Upper lobe of right lung (tissue), 1 donor: Measurements from ENCODE around the gene ANKRD12. TPM values are rescaled to one million over a fixed set of nuclear protein-coding genes. Genes with fewer than 3 reads are reported as not detected.

ENCODE experiments used
- ATAC-seq: fragments of 200-7000 bp; cut with Tn5 transposase; one replicate; pipeline ENCODE4 v1.9.1; 2020; ENCODE audit warnings: mild to moderate bottlenecking, moderate library complexity
- DNase-seq: peaks from one replicate; pipeline ENCODE4 v3.0.0-alpha.2; 2020
- H3K27ac ChIP-seq: fragments of 200-600 bp; one replicate; pipeline ENCODE4 v1.8.0; 2022
- H3K27me3 ChIP-seq: fragments of 200-600 bp; one replicate; pipeline ENCODE4 v1.8.0; 2022; ENCODE audit warnings: mild to moderate bottlenecking
- H3K36me3 ChIP-seq: fragments of 200-600 bp; one replicate; pipeline ENCODE4 v1.8.0; 2022
- H3K4me1 ChIP-seq: fragments of 200-600 bp; one replicate; pipeline ENCODE4 v1.8.0; 2022
- H3K4me3 ChIP-seq: fragments of 200-600 bp; one replicate; pipeline ENCODE4 v1.8.0; 2022; ENCODE audit warnings: mild to moderate bottlenecking
- H3K9me3 ChIP-seq: fragments of 200-600 bp; one replicate; pipeline ENCODE4 v1.8.0; 2022
- intact Hi-C: fragments of 100-400 bp; cut with DNase I; formaldehyde crosslinking; loops from one replicate; pipeline ENCODE4 v1.11.0; 2022
- total RNA-seq: library from RNA; stranded (reverse); fragmentation: NEBNext Ultra II Directional; extraction: Animal tissue kit (Norgen Biotek cat#: 25700); gene quantifications from one replicate; pipeline ENCODE4 v1.2.1, GENCODE V29; 2021
- TF ChIP-seq, protein P1 (sequence below): fragments of 200-600 bp; IDR thresholded peaks from one replicate; pipeline ENCODE4 v1.8.0; 2022; ENCODE audit warnings: antibody characterized with exemption
- donor health status: DM: no; HTN: yes; CAD: no; lungs with severe emphysema.

ANKRD12 gene
- total RNA-seq, 1 donor from 2014 or later = 74.2 TPM

- no peaks in the 10 kb centered on the region for H3K9me3 ChIP-seq
- peak; percentile 81 for DNase-seq
- TF ChIP-seq, protein P1, sequence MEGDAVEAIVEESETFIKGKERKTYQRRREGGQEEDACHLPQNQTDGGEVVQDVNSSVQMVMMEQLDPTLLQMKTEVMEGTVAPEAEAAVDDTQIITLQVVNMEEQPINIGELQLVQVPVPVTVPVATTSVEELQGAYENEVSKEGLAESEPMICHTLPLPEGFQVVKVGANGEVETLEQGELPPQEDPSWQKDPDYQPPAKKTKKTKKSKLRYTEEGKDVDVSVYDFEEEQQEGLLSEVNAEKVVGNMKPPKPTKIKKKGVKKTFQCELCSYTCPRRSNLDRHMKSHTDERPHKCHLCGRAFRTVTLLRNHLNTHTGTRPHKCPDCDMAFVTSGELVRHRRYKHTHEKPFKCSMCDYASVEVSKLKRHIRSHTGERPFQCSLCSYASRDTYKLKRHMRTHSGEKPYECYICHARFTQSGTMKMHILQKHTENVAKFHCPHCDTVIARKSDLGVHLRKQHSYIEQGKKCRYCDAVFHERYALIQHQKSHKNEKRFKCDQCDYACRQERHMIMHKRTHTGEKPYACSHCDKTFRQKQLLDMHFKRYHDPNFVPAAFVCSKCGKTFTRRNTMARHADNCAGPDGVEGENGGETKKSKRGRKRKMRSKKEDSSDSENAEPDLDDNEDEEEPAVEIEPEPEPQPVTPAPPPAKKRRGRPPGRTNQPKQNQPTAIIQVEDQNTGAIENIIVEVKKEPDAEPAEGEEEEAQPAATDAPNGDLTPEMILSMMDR = peak; percentile 30
- H3K27me3 ChIP-seq = no peaks in the 10 kb centered on the region
- ATAC-seq = peak; percentile 66
- peak overlapping the region; percentile 82 for H3K27ac ChIP-seq
- intact Hi-C loops = no loop called here
- H3K36me3 ChIP-seq = no peaks in the 10 kb centered on the region
- peaks cover 6% of the 10 kb centered on the region for H3K4me1 ChIP-seq
- H3K4me3 ChIP-seq = peak overlapping the region; percentile 87
Measured at GRCh38 chr18:9334973-9335696, 198.6 kb downstream of the ANKRD12 start.

Other genes with a start within 250 kb of the ANKRD12 start
- gene NDUFV2, start 34.1 kb upstream of the ANKRD12 start, total RNA-seq = 106 TPM
- gene TWSG1, start 198.0 kb downstream of the ANKRD12 start, total RNA-seq = 37.6 TPM